Esophagus muscularis mucosa (tissue), 4 donors: ENCODE results near the gene BSN. TPM values are rescaled to one million over a fixed set of nuclear protein-coding genes. Genes with fewer than 3 reads are reported as not detected.

Experiments
- DNase-seq: peaks from one replicate; pipeline ENCODE4 v3.0.0-alpha.2; 2017; ENCODE audit errors: extremely low spot score
- H3K27ac ChIP-seq, 4 donors: fragments of 200-600 bp; sonication (generic); replicated peaks in 1 of 4; 1 replicate in 3 of 4; 2 replicates in 1 of 4; pipeline ENCODE4 v1.5.1; 2016 to 2019; ENCODE audit warnings: mild to moderate bottlenecking in 1 of 4
- H3K27me3 ChIP-seq, 4 donors: fragments of 200-600 bp; sonication (generic); one replicate each; pipeline versions ENCODE4 v1.5.1 to v1.6.0; 2016 to 2019
- H3K36me3 ChIP-seq, 4 donors: fragments of 200-600 bp; sonication (generic); one replicate each; pipeline ENCODE4 v1.5.1; 2016 to 2019
- H3K4me1 ChIP-seq, 4 donors: fragments of 200-600 bp; sonication (generic); one replicate each; pipeline ENCODE4 v1.5.1; 2016 to 2019
- H3K4me3 ChIP-seq, 4 donors: fragments of 200-600 bp; sonication (generic); 1 replicate in 2 of 4; 2 replicates in 2 of 4; pipeline ENCODE4 v1.5.1; 2016 to 2019; ENCODE audit warnings: mild to moderate bottlenecking in 4 of 4, moderate library complexity in 1 of 4
- H3K9me3 ChIP-seq, 4 donors: fragments of 200-600 bp; sonication (generic); 1 replicate in 3 of 4; 2 replicates in 1 of 4; pipeline ENCODE4 v1.5.1; 2016 to 2019
- EP300 ChIP-seq: sonication (generic); formaldehyde crosslinking; IDR thresholded peaks from one replicate; pipeline ENCODE4 v1.6.1; 2017; ENCODE audit warnings: antibody characterized with exemption
- POLR2A ChIP-seq: fragments of 450-650 bp; IDR thresholded peaks from one replicate; pipeline ENCODE4 v1.6.1; 2017; ENCODE audit warnings: antibody characterized with exemption, moderate library complexity, mild to moderate bottlenecking, low read depth
- POLR2AphosphoS5 ChIP-seq, 2 donors: sonication (generic); formaldehyde crosslinking; IDR thresholded peaks; one replicate each; pipeline ENCODE4 v1.6.1; 2017; ENCODE audit warnings: antibody characterized with exemption in 2 of 2
- WGBS: methylation state at CpG from one replicate; pipeline ENCODE4 v1.1.5; 2018; 5-methylcytosine and 5-hydroxymethylcytosine counted together
- intact Hi-C: fragments of 100-400 bp; cut with DNase I; formaldehyde crosslinking; loops from one replicate; pipeline ENCODE4 v1.15.1; 2023
- total RNA-seq, 4 donors: library from RNA; depleted of rRNA; stranded (reverse); fragments of >200 nt; gene quantifications; one replicate each; pipeline versions ENCODE4 v1.1.0 to v1.2.1, GENCODE V29; 2016
- TF ChIP-seq, protein P1 (sequence below), 3 experiments: fragments of 200-600 bp in 2 of 3; fragments of 450-650 bp in 1 of 3; sonication (generic) in 2 of 3; IDR thresholded peaks; one replicate each; pipeline ENCODE4 v1.5.1; 2017 to 2019; ENCODE audit warnings: antibody characterized with exemption in 3 of 3, mild to moderate bottlenecking in 2 of 3, moderate library complexity in 1 of 3

The BSN gene
- total RNA-seq, 4 donors from 2014 or later: 0.42 to 1.7 (median 0.78) TPM

DNA sequence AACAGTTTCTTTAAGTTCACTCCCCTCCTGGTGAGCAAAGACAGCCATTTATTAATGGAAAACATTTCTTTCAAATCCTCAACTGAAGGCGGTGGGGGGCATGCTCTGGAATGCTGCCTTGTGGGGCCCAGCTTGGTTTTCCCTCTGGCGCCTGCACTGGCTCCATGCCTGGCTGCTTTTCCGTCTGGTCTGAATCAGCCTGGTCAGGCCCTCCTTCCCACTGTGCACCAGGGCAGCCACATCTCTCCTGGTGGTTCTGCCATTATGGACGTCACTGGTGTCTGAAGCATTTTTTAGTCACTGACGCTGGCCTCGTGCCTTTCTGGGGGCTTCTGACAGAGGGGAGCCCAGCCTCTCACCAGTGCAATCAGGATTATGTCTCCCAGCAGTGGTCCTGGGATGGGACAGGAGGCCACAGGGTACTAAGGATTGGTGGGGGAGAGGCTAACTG, 62.2 kb downstream of the BSN start:
- DNase-seq: no peak
- Histone ChIP-seq H3K27ac (no peak overlapping the region), H3K9me3 (peaks cover 0 to 8% (median 0%) of the 10 kb centered on the region in 4 donors), H3K27me3 (no peaks in the 10 kb centered on the region), H3K4me3 (no peak overlapping the region), H3K4me1 (no peaks in the 10 kb centered on the region), H3K36me3 (no peaks in the 10 kb centered on the region)
- intact Hi-C loops: no loop called here
- TF ChIP-seq POLR2A (no peak), POLR2AphosphoS5 (IDR thresholded peaks at IDR 0.05) (no peak), EP300 (no peak)
- TF ChIP-seq, protein P1, sequence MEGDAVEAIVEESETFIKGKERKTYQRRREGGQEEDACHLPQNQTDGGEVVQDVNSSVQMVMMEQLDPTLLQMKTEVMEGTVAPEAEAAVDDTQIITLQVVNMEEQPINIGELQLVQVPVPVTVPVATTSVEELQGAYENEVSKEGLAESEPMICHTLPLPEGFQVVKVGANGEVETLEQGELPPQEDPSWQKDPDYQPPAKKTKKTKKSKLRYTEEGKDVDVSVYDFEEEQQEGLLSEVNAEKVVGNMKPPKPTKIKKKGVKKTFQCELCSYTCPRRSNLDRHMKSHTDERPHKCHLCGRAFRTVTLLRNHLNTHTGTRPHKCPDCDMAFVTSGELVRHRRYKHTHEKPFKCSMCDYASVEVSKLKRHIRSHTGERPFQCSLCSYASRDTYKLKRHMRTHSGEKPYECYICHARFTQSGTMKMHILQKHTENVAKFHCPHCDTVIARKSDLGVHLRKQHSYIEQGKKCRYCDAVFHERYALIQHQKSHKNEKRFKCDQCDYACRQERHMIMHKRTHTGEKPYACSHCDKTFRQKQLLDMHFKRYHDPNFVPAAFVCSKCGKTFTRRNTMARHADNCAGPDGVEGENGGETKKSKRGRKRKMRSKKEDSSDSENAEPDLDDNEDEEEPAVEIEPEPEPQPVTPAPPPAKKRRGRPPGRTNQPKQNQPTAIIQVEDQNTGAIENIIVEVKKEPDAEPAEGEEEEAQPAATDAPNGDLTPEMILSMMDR (IDR thresholded peaks at IDR 0.05): no peak
- 66% methylated on average over 6 of the region's 6 CpGs for WGBS

DNA sequence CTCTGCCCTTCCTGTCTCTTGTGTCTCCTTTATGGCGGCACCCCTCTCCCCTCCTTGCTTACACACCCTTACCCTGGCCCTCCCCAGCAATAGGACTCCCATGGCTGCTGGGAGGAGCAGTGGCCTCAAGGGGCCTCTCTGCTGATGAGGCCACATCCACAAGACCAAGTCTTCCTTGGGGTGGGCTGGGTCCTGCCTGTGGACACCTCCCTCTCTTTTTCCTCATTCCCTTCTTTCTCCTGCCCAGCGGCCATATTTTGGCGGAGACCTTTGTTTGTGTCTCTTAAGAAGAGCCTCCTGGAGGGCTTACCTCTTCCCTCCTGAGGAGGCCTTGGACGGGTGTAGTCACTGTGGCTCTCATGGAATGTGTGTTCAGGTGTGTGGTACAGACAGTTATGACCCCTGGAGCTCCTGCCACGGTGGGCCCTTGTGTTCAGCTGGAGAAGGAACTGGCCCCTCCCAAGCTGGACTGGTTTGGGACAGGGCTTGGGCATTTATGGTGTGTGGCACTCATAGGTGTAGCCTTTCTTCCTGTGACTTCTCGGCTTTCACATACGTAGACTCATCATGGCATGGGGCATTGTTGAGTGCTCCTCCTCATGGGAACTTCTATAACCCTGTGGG, 63.2 kb downstream of the BSN start:
- Histone ChIP-seq H3K36me3 (no peaks in the 10 kb centered on the region), H3K4me1 (no peaks in the 10 kb centered on the region), H3K9me3 (peaks cover 0 to 3% (median 0%) of the 10 kb centered on the region in 4 donors), H3K27me3 (no peaks in the 10 kb centered on the region), H3K4me3 (no peak overlapping the region), H3K27ac (no peak overlapping the region)
- TF ChIP-seq, protein P1 (IDR thresholded peaks at IDR 0.05): no peak
- TF ChIP-seq POLR2AphosphoS5 (IDR thresholded peaks at IDR 0.05) (no peak), EP300 (no peak), POLR2A (no peak)
- DNase-seq: no peak
- intact Hi-C loops: no loop called here
- WGBS: 95% methylated on average over 7 of the region's 7 CpGs

DNA sequence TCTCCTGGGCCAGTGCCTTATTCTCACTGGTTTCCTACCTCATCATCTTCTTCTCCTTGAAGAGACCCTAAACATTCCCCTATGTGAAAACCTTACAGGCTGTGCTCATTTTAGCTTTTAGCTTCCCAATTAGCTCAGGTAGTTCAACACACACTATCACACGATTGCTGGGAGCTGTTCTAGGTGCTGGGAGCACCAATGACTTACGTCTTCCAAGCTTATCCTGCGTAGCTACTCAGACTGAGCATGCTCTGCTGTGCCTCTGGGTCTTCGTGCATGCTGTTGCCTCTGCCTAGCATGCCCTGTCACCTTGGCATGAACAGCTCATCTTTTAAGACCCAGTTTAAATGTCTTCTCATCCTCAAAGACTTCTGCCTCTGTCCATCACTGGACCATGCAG, 64.1 kb downstream of the BSN start:
- no peak for DNase-seq
- whole genome bisulfite sequencing: 59% methylated on average over 4 of the region's 4 CpGs
- TF ChIP-seq, protein P1 (IDR thresholded peaks at IDR 0.05): no peak
- TF ChIP-seq EP300 (no peak), POLR2A (no peak), POLR2AphosphoS5 (IDR thresholded peaks at IDR 0.05) (no peak)
- no peaks in the 10 kb centered on the region for H3K9me3 ChIP-seq
- H3K36me3 ChIP-seq: no peaks in the 10 kb centered on the region
- no peaks in the 10 kb centered on the region for H3K27me3 ChIP-seq
- no peak overlapping the region for H3K4me3 ChIP-seq
- H3K27ac ChIP-seq: no peak overlapping the region
- intact Hi-C loops: no loop called here
- H3K4me1 ChIP-seq: no peaks in the 10 kb centered on the region

DNA sequence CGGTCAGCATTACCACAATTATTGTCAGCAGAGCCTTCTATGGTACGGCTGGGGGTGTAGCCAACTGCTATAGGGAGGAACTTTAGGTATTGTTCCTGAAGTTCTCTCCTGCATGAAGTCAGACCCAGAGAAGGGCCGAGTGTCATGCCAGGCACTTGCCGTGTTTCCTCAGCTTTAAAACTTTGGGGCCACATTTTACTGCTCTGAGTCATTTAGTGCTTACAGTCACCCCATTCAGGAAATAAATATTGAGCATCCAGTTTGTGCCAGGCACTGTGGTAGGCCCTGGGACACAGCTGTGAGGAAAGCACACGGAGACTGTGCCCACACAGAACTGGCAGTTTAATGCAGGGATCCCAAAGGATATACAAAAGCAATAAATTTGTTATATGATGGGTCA, 65.4 kb downstream of the BSN start:
- TF ChIP-seq EP300: no peak
- TF ChIP-seq POLR2A: no peak
- no peak for TF ChIP-seq POLR2AphosphoS5 (IDR thresholded peaks at IDR 0.05)
- TF ChIP-seq, protein P1 (IDR thresholded peaks at IDR 0.05): no peak
- H3K4me3 ChIP-seq: no peak overlapping the region
- no peaks in the 10 kb centered on the region for H3K9me3 ChIP-seq
- DNase-seq: no peak
- H3K36me3 ChIP-seq: no peaks in the 10 kb centered on the region
- H3K4me1 ChIP-seq: no peaks in the 10 kb centered on the region
- H3K27ac ChIP-seq: no peak overlapping the region
- no peaks in the 10 kb centered on the region for H3K27me3 ChIP-seq
- intact Hi-C loops: no loop called here
- WGBS: 90% methylated on average over 5 of the region's 5 CpGs

DNA sequence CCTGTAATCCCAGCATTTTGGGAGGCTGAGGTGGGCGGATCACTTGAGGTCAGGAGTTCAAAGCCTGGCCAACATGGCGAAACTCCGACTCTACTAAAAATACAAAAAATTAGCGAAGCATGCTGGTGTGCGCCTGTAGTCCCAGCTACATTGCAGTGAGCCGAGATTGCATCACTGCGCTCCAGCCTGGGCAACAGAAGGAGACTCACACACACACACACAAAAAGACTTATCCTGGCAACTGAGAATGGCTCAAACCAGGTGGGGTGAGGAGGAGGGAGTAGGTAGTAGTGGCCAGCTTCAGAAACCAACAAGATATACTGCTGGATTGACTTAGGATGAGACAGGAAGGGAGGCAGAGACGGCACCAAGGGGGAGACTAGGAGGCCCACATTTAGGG, 66.5 kb downstream of the BSN start:
- TF ChIP-seq EP300 (no peak), POLR2A (no peak), POLR2AphosphoS5 (IDR thresholded peaks at IDR 0.05) (no peak)
- TF ChIP-seq, protein P1 (IDR thresholded peaks at IDR 0.05): no peak
- no peak overlapping the region for H3K27ac ChIP-seq
- intact Hi-C loops: no loop called here
- H3K27me3 ChIP-seq: no peaks in the 10 kb centered on the region
- DNase-seq: no peak
- WGBS: 93% methylated on average over 8 of the region's 8 CpGs
- H3K36me3 ChIP-seq: peaks cover 0 to 9% (median 0%) of the 10 kb centered on the region in 4 donors
- H3K4me1 ChIP-seq: no peaks in the 10 kb centered on the region
- H3K4me3 ChIP-seq: no peak overlapping the region
- no peaks in the 10 kb centered on the region for H3K9me3 ChIP-seq
